K562 (cell line): ENCODE results near the gene MIP. TPM values are rescaled to one million over a fixed set of nuclear protein-coding genes. Genes with fewer than 3 reads are reported as not detected.
A peak's percentile ranks its signal among the peaks of the same experiment; 100 is the strongest.

Experiments used
- ARID1B ChIP-seq: fragments of 450-650 bp; IDR thresholded peaks from 2 replicates; pipeline ENCODE4 v1.6.1; 2016; ENCODE audit warnings: antibody characterized with exemption, mild to moderate bottlenecking, inconsistent platforms
- ATF3 ChIP-seq, 2 experiments: fragments of 450-650 bp in 1 of 2; sonication (generic) in 1 of 2; formaldehyde crosslinking in 1 of 2; IDR thresholded peaks in 1 of 2; conservative IDR thresholded peaks in 1 of 2; 2 replicates each; pipeline versions ENCODE4 v1.6.1 to v1.8.1; 2016 to 2023; ENCODE audit warnings: mild to moderate bottlenecking in 2 of 2, moderate library complexity in 2 of 2, inconsistent platforms in 1 of 2, missing genetic modification reagents in 1 of 2
- CBFA2T3 ChIP-seq: fragments of 450-650 bp; IDR thresholded peaks from 2 replicates; pipeline ENCODE4 v1.6.1; 2017
- GTF2A2 ChIP-seq: IDR thresholded peaks from 2 replicates; pipeline ENCODE4 v1.6.1; 2016; ENCODE audit warnings: mild to moderate bottlenecking, missing genetic modification characterization, missing compliant biosample characterization
- KDM1A ChIP-seq, 2 experiments: fragments of 450-650 bp; IDR thresholded peaks; 2 replicates each; pipeline ENCODE4 v1.6.1; 2016; ENCODE audit warnings: mild to moderate bottlenecking in 2 of 2
- KLF1 ChIP-seq: fragments of 450-650 bp; IDR thresholded peaks from 2 replicates; pipeline ENCODE4 v1.6.1; 2016; ENCODE audit warnings: missing genetic modification characterization, missing compliant biosample characterization
- MECOM ChIP-seq: fragments of 250-450 bp; sonication (Bioruptor Pico); IDR thresholded peaks from 2 replicates; pipeline ENCODE4 v1.8.0; 2022; ENCODE audit warnings: inconsistent platforms
- PTTG1 ChIP-seq: fragments of 450-650 bp; IDR thresholded peaks from 2 replicates; pipeline ENCODE4 v1.6.1; 2016; ENCODE audit warnings: low read depth, mild to moderate bottlenecking, missing genetic modification characterization, missing compliant biosample characterization
- RERE ChIP-seq: sonication (generic); formaldehyde crosslinking; IDR thresholded peaks from 2 replicates; pipeline ENCODE4 v1.8.0; 2023; ENCODE audit warnings: missing genetic modification reagents, mild to moderate bottlenecking, borderline replicate concordance
- RREB1 ChIP-seq: fragments of 250-450 bp; sonication (Bioruptor Pico); IDR thresholded peaks from 2 replicates; pipeline ENCODE4 v1.4.0; 2020
- SPI1 ChIP-seq: IDR thresholded peaks from 2 replicates; pipeline ENCODE4 v1.6.1; 2011; ENCODE audit warnings: low read depth, low read length, control low read depth, borderline replicate concordance
- SRF ChIP-seq, 2 experiments: fragments of 250-450, 450-650 bp in 1 of 2; sonication (Bioruptor Pico) in 1 of 2; sonication (generic) in 1 of 2; formaldehyde crosslinking; IDR thresholded peaks; 2 replicates each; pipeline versions ENCODE4 v1.5.0 to v1.5.1; 2020 to 2022; ENCODE audit warnings: mild to moderate bottlenecking in 1 of 2, missing genetic modification reagents in 1 of 2
- TFAM ChIP-seq: fragments of 250-450 bp; sonication (Bioruptor Pico); conservative IDR thresholded peaks from 2 replicates; pipeline ENCODE4 v1.5.0; 2021; ENCODE audit warnings: mild to moderate bottlenecking, moderate library complexity
- ZFP30 ChIP-seq: fragments of 250-450 bp; sonication (Bioruptor Pico); IDR thresholded peaks from 2 replicates; pipeline ENCODE4 v1.8.0; 2022; ENCODE audit warnings: moderate library complexity, mild to moderate bottlenecking, inconsistent platforms, borderline replicate concordance
- ZNF830 ChIP-seq: fragments of 250-450 bp; sonication (Bioruptor Pico); IDR thresholded peaks from 2 replicates; pipeline ENCODE4 v1.5.0; 2021; ENCODE audit warnings: mild to moderate bottlenecking
- polyA plus RNA-seq, 8 experiments: library from polyadenylated mRNA; depleted of rRNA in 4 of 8; stranded (reverse) in 5 of 8; unstranded in 3 of 8; fragments of >200 nt; fragmentation: Nextera tagmentation in 2 of 8; fragmentation: Illumina TruSeq in 1 of 8; extraction: Ambion mirVana in 2 of 8; extraction: Trizol in 1 of 8; gene quantifications; 2 replicates each; pipeline versions ENCODE4 v1.2.1 to v1.2.3, GENCODE V29; 2011 to 2014; ENCODE audit warnings: inconsistent platforms in 1 of 8, missing spikeins in 1 of 8
- total RNA-seq, 7 experiments: library from RNA; depleted of rRNA in 6 of 7; stranded (reverse); fragments of >200 nt in 6 of 7; fragmentation: Illumina TruSeq in 2 of 7; extraction: Trizol in 2 of 7; gene quantifications; 2 replicates each; pipeline versions ENCODE4 v1.2.1 to v1.2.3, GENCODE V29; 2011 to 2021; ENCODE audit warnings: low replicate concordance in 1 of 7

The MIP gene
- total and polyA plus RNA-seq, 9 of the 15 experiments (the other 6 are each of a cell fraction or from before 2014, with no cell fraction given) = 0.09 to 0.36 (median 0.19) TPM; not detected in 5

DNA sequence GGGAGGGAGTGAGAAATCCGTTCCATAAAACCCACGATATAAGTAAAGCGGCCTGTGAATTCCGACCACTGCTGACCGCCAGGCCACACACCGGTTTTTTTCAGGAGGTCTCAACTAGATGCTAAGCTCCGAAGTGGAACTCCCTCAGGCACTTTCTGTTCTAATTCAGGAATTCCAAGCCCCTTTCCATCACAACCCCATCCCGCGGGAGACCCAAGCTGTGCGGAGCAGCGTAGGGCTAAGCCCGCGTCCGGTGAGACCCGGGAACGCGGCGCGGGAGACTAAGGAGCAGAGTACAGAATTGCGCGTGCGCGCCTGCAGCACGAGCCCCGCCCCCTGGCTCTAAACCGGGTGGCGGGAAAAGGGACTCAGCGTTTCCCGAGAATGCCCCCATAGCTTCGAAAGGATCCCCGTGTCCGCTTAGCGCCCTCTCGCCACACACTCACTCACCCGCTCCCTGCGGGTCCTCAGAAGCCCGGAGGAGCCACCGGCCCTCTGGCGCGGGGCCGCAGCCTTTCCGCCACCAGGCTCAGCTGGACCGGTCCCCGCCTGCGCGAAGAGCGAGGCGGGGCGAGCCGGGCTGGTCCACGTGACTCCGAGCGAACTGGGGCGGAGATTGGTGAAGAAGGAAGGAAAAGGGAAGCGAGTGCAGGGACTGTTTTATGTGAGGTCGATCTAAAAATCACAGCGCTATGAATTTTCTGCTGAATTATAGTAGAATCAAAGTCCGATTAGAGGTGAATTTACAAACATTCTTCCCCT lies 5.4 kb downstream of the MIP start, which contains the start of gene TIMELESS (continued):
- TF ChIP-seq RERE = no peak
- TF ChIP-seq PTTG1 (tag) = no peak
- no peak for TF ChIP-seq ATF3 (IDR thresholded peaks at IDR 0.05)
- TF ChIP-seq ATF3 (CRISPR knock-in tag; conservative IDR thresholded peaks at IDR 0.05) = peak; percentile 64; the same call in 1 of the 2 replicates
- no peak for TF ChIP-seq KLF1 (tag)
- TF ChIP-seq SPI1 = peak; percentile 68; the same call in 1 of the 2 replicates
- TF ChIP-seq KDM1A (IDR thresholded peaks at IDR 0.05) = no peak; a peak in 1 of 4 replicates
- TF ChIP-seq ZNF830 = 0 out of 2 replicates have a peak, but pooled peaks have one; percentile 53
- TF ChIP-seq ARID1B = no peak
- no peak for TF ChIP-seq MECOM
- TF ChIP-seq GTF2A2 (tag) = no peak
- peak; percentile 13; the same call in 1 of the 2 replicates for TF ChIP-seq CBFA2T3
- TF ChIP-seq SRF (CRISPR knock-in tag; IDR thresholded peaks at IDR 0.05) = no peak
- no peak for TF ChIP-seq TFAM
- TF ChIP-seq ZFP30 (CRISPR knock-in tag) = no peak
- no peak for TF ChIP-seq RREB1 (CRISPR knock-in tag)
